ENCODE results near the gene TMEM232.

GRCh38 chr5:110441035-110441434 lies 285.4 kb downstream of the TMEM232 start:
- TF ChIP-seq CTCF (optimal IDR thresholded peaks at IDR 0.05 in 1 of 3, IDR thresholded peaks at IDR 0.05 in 1 of 3, conservative IDR thresholded peaks at IDR 0.05 in 1 of 3; ENCODE audit: extremely low read depth in 1 of 3, insufficient read depth in 2 of 3, low read length in 3 of 3) = peak; percentile 44 to 63 (median 51)
- TF ChIP-seq EZH2 (IDR thresholded peaks at IDR 0.05; ENCODE audit: low read length) = no peak

All from keratinocyte (primary cell).